ENCODE measurements around the gene RPL39L.
"Not testable (repeated sequence)": the region's sequence is repeated elsewhere in the genome, so short reads cannot be mapped to it uniquely, and the experiment has no call there.

RPL39L gene

GRCh38 chr3:187145149-187145895 lies 6.0 kb upstream of the RPL39L start:
- no peak overlapping the region for H3K4me3 ChIP-seq (ENCODE audit: low read depth, low read length)
- DNase-seq (ENCODE audit: low read depth): no peak
- in situ Hi-C loops (cut with HindIII; ENCODE audit: low sequenced_read_pairs): no loop called here
- no peak for TF ChIP-seq CTCF (IDR thresholded peaks at IDR 0.05; ENCODE audit: low read depth, low read length, missing control alignments)

- peak overlapping the region; percentile 62 for H3K4me3 ChIP-seq (ENCODE audit: low read depth, low read length)
- in situ Hi-C loops (cut with HindIII; ENCODE audit: low sequenced_read_pairs): no loop called here
- no peak for TF ChIP-seq CTCF (IDR thresholded peaks at IDR 0.05; ENCODE audit: low read depth, low read length, missing control alignments)
- DNase-seq (ENCODE audit: low read depth): no peak
These were observed 578 bp upstream of the RPL39L start for GRCh38 chr3:187139895-187140253.

- no peak for DNase-seq (ENCODE audit: low read depth)
- in situ Hi-C loops (cut with HindIII; ENCODE audit: low sequenced_read_pairs): no loop called here
- TF ChIP-seq CTCF (IDR thresholded peaks at IDR 0.05; ENCODE audit: low read depth, low read length, missing control alignments): no peak
- no peak overlapping the region for H3K4me3 ChIP-seq (ENCODE audit: low read depth, low read length)
These were observed 2.4 kb downstream of the RPL39L start for GRCh38 chr3:187136936-187137335.

- no peak for DNase-seq (ENCODE audit: low read depth)
- no peak for TF ChIP-seq CTCF (IDR thresholded peaks at IDR 0.05; ENCODE audit: low read depth, low read length, missing control alignments)
- no peak overlapping the region for H3K4me3 ChIP-seq (ENCODE audit: low read depth, low read length)
- in situ Hi-C loops (cut with HindIII; ENCODE audit: low sequenced_read_pairs): no loop called here
These were observed 3.0 kb downstream of the RPL39L start for GRCh38 chr3:187136337-187136736.

GRCh38 chr3:187135172-187135690 lies 4.1 kb downstream of the RPL39L start:
- H3K4me3 ChIP-seq (ENCODE audit: low read depth, low read length); in situ Hi-C loops (cut with HindIII; ENCODE audit: low sequenced_read_pairs); DNase-seq (ENCODE audit: low read depth): not testable (repeated sequence)

GRCh38 chr3:187133181-187133580 lies 6.1 kb downstream of the RPL39L start:
- H3K4me3 ChIP-seq (ENCODE audit: low read depth, low read length); DNase-seq (ENCODE audit: low read depth); in situ Hi-C loops (cut with HindIII; ENCODE audit: low sequenced_read_pairs): not testable (repeated sequence)

GRCh38 chr3:187132666-187133065 lies 6.6 kb downstream of the RPL39L start:
- TF ChIP-seq CTCF (IDR thresholded peaks at IDR 0.05; ENCODE audit: low read depth, low read length, missing control alignments): no peak
- no peak overlapping the region for H3K4me3 ChIP-seq (ENCODE audit: low read depth, low read length)
- in situ Hi-C loops (cut with HindIII; ENCODE audit: low sequenced_read_pairs): no loop called here
- DNase-seq (ENCODE audit: low read depth): no peak
